GM12872 (cell line): ENCODE results near the gene KCNK1.

Source experiments
- TF ChIP-seq, protein P1 (sequence below): IDR thresholded peaks from 3 replicates; pipeline ENCODE4 v1.5.1; 2011; ENCODE audit warnings: low read depth, mild to moderate bottlenecking, low read length, moderate library complexity; ENCODE audit not compliant: insufficient read depth

Gene KCNK1

DNA sequence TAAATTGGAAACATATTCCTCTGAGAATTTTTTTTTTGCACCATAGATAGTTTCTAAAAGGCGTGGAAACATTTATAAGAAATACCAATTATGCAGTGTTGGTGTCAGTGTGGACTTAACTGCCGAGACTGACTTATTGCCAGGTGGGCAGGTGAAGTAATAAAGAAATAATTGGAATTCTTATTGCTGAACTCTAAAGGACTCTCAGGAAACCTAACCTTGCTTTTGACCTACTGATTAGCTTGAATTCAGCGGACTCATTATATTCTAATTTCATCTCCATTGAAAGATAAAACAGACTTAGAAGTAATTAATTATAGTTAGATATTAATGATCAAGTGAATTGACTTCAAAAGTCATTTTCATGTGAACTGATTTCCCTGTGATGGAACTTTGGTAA lies 26.3 kb downstream of the KCNK1 start:
- TF ChIP-seq, protein P1, sequence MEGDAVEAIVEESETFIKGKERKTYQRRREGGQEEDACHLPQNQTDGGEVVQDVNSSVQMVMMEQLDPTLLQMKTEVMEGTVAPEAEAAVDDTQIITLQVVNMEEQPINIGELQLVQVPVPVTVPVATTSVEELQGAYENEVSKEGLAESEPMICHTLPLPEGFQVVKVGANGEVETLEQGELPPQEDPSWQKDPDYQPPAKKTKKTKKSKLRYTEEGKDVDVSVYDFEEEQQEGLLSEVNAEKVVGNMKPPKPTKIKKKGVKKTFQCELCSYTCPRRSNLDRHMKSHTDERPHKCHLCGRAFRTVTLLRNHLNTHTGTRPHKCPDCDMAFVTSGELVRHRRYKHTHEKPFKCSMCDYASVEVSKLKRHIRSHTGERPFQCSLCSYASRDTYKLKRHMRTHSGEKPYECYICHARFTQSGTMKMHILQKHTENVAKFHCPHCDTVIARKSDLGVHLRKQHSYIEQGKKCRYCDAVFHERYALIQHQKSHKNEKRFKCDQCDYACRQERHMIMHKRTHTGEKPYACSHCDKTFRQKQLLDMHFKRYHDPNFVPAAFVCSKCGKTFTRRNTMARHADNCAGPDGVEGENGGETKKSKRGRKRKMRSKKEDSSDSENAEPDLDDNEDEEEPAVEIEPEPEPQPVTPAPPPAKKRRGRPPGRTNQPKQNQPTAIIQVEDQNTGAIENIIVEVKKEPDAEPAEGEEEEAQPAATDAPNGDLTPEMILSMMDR: no peak

DNA sequence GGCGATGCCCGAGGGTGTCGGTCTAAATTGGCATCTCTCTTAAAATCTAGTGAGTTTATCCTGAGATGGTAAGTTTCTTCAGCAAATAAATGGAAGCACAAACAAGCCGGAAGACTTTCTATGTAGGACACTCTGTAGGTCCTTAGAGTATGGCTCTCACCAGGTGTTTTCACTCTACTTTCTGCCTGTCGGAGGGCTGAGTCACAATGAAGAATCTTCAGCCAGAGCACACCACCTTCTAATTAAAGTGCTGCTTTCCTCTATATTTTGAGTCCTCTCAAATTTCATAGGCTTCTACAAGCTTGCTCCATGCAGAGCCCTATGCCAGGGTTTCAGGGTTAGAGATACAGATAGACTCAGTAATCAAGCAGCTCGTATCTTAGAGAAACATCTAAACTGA lies 27.1 kb downstream of the KCNK1 start:
- TF ChIP-seq, protein P1: no peak

DNA sequence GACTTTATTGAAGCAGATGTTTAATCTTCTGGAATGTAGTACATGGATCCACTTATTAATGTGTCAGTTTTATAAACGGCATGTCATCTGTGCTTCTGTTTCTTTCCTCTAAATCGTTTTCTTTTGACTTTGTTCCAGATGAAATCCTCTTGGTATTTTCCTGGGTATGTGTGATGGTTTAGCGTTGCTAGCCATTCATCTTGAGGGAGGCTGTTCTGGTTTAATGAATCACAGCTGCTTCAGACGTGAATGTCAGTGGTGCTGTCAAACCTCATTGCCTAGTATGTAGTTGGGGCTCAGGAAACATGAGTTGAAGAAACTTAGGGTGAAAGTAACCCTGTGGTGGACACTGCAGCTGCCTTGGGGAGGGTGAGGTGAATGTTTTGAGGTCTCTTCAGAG lies 33.2 kb downstream of the KCNK1 start:
- TF ChIP-seq, protein P1: no peak

DNA sequence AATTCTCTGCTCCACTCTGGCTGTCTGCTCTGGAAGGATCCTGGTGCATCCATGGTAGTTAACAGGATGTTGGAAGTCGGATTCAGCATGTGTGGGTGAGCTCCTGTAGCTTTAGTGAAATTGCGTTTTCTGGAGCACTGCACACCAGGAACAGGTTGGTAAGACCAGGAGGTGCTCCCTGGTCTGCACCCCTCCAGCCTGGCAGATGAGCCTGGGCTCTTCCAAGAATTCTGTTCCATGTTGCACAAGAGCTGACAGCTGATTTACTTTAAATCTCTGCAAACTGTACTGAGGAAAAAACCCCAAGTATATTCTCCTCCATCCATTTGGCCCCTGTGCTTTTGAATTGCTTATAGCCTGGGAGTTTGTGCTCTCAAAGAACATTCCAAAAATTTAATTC lies 33.7 kb downstream of the KCNK1 start:
- TF ChIP-seq, protein P1: no peak

DNA sequence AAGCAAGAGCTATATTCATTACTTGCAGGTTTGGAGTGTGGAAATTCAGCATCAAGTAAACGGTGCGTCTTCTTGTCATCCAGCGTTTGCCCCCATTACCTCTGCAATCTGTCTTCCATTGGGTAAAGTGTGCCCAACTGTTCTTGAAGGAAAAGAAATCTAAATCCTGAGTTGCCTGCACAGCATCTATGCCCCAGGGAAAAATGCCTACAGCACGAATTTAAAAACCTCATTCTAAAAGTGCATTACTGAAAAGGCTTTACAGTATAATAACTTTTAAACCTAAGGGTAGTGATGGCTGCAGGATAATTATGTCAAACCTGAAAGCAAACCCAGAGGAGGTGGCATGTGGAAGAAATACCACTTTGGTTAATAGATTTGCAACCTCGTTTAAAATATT lies 37.2 kb downstream of the KCNK1 start:
- TF ChIP-seq, protein P1: no peak

DNA sequence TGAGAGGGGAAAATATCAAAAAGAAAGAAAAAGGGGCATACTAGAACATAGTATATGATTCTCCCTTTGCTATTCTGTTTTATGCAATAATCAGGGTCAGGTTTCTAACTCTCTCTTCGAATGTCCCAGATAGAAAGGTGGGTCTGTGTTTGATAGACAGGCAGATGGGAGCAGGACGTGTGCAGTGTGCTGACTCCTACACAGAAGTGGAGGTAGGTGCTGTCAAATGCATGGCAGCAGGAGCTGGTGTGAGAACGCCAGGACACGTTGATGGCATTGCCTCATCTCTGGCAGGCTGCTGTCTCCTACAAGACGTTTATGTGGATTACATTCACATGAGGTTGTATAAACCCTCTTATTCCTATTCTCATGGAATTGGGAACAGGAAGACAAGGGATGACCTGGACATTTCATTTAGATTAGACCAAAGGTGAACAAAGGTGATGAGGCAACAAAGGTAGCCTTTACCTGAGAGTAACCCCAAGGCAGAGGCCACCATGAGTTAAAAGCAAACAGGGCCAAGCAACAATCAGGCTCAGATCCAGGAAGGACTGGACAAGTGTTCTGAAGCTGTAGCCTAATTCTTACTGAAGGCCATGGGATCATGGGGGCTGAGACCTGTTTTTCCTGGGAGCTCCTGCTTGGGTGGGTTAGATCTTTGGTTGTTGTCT lies 37.8 kb downstream of the KCNK1 start:
- TF ChIP-seq, protein P1: no peak

DNA sequence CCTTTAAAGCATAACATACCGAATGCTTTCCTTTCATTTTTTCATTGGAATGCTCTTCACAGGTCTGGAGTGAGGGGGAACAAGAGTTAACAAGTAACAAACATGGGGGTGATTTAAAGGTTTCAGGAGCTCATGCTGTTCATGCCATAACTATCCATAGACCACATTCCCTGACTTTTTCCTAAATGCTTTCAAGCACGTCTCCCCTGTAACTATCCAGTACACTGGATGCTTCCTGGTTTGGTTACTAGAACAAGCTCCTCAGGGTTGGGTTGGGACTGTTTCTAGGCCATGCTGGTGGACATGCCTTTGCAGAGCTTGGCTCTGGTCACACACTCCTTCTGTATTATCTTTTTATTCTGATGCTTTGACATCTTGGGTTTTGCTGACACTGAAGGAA lies 38.6 kb downstream of the KCNK1 start:
- TF ChIP-seq, protein P1: no peak
